CMK (cell line): ENCODE data around the gene ATP10A.

Experiments
- DNase-seq: peaks from one replicate; pipeline ENCODE4 v3.0.0-alpha.2; 2010; ENCODE audit warnings: low read depth

ATP10A gene

DNA sequence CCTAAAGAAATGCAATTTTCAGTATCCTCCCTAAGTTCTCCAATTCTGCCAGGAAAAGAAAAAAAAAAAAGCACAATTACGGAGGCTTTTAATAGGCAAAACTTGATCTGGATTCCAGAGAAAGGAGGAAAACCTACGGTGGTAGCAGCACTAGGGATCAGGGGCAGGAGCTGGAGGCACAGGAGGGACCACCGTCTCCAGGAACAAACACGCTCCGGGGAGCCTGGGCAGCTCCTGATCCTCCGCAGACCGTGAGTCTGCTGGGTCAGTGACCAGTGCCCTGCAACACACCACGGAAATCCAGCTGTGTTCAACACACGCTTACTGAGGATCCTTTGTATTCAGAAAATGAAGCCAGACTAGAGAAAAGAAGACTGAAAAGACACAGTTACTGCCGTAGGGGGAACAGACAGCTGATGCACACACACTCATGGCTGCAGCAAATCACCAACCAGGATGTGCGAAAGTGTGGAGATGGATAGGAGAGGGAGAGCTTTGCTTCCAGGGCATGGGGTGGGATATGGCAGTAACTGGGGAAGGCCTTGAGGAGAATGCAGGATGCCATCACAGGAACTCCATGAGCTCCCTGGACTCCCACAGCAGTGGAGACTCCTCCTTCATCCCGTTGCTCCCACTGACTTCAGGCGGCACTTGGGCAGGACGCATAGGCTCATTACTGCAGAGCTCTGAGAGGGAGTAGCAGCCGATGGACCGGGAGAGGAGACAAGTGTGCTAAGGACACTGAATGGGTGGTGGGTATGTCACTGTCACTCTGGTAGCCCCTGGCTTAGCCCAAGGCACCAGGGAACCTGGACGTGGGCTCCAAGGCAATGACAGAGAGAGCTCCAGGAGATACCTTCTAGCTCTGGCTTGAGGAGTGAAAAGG, 167.0 kb downstream of the ATP10A start:
- DNase-seq: no peak

DNA sequence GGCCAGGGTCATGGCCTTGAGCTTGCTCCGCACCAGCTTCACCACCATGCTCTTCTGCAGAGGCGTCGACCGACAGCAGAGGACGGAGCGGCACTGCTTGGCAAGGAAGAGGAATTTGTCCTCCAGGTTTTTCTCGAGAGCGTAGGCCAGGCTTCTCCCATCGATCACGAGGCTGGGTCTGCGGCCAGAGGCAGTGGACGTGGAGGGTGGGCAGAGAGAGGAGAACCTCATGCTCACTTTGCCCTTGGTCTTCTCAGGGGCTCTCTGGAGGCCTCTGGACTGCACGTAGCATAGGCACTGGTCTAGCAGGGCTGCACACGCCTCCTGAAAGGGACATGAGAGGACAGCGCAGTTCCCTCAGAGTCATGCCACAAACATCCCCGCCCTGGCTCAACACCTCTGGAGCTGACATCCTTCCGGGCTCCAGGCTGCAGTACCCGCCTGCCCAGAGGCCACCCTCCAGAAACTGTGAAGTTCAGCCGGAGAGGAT, 168.3 kb downstream of the ATP10A start:
- DNase-seq: no peak

DNA sequence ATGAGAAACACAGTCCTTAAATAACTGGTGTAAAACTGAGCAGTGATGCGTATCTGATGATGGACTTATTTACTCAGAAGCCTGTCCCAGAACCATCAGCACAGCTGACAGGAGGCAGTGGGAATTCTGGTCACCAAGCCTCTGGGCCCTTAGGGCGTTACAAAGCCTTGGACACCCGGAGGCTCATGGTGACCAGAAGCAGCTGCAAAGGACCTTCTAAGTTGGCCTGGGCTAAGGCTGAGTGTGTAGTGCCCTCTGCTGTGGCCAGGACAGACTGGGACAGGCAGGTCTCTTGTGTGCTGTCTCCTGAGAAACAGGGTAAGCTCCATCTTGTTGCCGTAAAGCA, 168.9 kb downstream of the ATP10A start:
- no peak for DNase-seq

DNA sequence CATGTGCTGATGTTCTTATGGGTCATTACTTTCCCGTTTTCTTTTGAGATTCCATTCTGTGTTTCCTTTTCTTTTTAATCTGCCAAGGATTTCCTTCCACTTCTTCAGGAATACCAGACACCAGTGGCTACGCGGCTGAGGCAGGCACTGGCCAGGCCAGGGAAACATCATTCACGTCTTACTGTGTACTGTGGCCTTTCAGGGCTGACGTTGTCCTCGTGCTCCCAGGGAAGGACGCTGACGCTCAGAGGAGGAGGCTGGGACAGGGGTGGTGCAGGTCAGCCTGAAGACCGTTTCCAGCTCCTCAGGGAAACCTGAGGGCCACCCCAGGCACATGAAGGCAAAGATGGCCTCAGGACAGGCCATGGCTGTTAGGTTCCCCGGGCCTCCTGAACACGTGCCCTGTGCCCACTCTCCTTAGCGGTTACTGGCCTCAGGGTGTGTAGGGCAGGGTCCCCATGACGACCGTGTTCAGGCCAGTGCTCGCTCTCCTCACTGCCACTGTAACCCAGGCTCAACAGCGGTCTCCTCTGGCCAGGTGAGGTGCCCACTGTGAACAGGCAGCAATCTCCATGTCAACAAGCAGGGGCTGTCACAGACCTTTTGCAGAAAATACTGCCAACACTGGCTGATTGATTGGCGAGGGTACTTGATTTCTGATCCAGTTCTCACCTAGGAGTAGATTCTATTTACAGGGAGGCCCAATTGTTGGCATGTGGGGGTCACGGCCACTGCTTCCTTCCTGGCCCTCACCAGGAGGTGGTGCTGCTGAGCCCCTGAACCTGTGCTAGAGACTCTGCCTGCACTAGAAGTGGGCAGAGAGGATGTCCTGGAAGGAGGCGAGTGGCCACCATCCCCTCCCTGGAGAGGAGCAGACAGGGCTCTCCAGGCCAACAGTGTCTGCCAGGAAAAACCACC, 169.5 kb downstream of the ATP10A start:
- DNase-seq: no peak

DNA sequence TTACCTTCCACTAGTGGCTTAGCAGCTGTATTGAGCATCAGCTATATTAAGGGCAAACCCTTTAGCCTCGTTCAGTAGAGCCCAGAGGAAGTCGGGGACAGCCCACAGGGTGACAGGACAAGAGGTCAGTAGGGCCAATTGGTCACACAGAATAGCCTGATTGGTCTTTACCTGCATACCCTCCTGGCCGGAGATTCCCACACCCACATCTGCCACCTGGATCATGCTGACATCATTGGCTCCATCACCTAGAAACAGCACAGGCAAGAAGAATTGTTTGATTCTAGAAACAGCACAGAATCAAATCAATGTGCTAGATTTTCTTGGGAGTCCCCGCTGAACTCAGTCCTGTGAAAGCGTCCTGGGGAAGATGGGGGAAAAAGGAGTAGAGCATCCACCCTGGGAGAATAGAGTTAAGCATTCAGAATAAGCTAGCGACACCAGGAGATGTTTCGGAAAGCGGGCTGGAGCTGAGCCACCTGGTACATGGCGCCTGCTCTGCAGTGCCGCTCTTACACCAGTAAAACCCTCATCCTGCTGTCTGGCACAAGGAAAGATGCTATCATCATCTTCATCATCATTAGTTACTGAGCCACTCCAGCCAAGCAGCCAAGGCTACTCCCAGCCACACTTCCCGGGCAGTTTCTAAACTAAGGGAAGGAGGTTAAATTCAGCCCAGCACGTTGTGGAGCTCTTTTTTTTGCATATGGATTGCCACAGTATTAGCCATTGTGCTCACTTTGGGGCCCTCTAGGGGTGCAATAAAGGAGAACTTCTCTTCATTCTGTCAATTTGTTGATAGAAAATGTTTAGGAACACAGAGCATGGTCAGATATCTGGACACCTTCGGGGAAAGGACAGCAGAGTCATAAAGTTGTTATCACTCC, 171.3 kb downstream of the ATP10A start:
- no peak for DNase-seq

DNA sequence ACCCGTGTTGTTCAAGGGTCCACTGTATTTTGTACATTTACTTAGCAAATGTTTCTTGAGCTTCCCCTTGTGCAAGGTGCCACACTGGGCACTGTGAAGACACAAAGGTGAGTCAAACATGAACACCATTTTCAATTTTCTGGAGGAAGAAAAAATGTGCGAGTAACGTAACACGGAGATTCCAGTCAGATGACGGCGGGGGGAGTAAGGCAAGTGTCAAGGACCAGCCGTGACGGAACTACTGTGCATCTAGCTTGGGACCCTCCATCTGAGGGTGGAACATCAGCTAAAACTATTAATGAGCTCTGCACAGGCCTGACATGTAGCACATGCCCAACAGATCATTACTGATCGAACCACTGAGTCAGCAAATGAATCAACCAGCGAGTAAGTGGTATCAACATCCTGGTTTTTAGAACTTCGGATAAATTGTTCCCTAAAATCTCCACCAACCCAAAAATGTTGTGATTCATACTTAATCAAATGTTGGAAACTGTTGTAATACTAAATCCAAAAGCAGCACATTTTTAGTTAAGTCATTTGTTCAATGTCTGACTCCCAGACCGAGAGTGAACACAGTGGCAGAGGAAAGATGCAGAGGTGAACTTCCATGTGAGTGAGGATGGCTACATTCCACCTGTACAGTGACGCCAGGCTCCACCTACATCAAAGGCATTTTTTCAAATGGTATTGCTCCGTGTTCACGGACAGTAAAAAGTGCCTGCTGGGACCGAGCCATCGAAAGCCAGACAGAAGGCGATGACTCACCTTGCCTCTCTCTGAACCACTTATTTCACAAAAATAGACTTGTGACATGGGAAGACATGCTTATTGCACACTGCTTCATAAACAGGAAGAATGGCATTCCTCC, 172.2 kb downstream of the ATP10A start:
- no peak for DNase-seq

DNA sequence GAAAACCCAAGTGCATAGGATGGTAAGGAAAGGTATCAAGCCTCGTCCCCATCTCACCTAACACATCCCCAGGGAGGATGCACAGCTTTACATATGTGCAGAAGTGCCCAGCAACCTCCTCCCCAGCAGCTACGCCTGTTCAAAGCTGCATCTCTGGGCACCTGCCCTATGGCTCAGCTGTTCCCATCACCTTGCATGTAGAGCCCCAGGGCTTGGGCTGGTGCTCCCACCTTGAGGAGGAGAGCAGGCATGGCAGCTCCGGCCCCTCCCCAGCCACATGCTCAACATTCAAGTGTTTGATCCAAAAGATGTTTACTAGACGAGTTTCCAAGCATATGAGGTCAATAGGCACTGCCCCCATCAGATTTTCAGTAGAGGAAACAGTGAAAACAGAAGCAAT, 173.5 kb downstream of the ATP10A start:
- DNase-seq: no peak

DNA sequence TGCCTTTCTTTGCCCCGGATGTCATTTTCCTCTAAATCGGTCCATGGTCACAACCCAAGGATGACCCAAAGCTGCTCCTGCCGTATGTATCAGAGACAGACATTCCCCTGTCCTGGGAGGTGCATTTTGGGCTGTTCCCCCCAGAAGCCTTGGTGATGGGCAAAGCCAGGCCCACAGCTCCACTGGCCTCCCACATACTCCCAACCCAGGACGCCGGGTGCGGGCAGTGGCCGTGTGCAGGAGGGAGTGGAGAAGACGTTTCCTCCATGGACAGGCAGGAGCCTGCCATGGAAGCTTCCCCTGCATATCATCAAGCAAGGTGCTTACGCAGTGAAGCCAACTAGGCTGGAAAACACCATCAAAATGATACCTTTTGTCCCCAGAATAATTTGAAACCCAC, 175.0 kb downstream of the ATP10A start:
- no peak for DNase-seq

DNA sequence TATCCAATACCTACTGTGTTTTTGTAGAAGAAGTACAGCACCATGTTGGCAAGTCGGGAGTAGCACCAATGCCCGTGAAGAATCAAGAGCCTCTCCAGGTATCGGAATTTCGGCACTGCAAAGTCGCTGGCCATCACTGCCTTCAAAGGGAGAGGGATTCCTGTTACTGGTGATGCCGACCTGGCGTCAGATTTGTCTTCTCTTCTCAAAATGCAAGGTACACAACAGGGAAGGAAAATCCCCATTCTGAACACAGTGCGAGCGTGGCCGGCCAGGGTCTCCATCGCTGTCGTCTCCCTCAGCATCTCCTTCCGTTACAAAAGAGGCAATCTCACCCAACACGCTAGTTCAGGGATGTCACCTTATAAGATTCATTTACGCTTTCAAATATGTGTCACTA, 175.4 kb downstream of the ATP10A start:
- no peak for DNase-seq

DNA sequence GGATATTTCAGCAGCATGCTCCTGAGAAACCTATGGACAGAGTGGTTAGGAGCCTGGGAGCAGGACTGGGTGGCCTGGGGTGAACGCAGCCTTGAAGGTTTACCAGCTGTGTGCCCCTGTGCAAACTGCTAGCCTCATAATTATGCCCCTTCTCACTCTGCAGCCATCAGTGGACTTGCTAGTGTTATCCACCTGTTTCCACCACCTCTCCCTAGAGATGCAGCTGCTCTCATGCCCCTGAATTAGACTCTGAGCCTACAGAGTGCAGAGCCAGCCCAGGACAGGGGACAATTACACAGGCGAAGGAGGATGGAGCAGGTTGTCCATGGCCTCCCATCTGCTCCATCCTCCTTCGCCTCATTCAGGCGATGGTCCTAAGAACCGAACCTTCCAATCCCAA, 175.9 kb downstream of the ATP10A start:
- DNase-seq: no peak

DNA sequence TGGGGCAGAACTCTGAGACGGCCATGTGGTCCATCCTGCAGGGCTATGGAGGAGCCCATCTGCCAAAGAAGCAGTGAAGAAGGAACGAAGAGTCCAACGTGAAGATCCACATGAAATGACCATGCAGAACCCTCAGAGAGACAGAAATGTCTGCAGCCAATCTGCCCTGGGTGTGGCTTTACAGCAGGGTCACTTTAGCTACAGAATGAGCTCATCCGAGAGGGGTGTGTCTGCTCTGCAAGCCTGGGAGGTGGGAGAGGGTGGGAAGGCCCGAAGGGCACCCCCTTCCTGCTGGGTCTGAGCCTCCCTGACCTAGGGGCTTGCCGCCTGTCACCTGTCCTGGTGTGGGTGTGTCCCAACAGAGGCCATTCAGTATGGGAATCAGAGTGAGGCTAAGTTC, 176.3 kb downstream of the ATP10A start:
- no peak for DNase-seq

DNA sequence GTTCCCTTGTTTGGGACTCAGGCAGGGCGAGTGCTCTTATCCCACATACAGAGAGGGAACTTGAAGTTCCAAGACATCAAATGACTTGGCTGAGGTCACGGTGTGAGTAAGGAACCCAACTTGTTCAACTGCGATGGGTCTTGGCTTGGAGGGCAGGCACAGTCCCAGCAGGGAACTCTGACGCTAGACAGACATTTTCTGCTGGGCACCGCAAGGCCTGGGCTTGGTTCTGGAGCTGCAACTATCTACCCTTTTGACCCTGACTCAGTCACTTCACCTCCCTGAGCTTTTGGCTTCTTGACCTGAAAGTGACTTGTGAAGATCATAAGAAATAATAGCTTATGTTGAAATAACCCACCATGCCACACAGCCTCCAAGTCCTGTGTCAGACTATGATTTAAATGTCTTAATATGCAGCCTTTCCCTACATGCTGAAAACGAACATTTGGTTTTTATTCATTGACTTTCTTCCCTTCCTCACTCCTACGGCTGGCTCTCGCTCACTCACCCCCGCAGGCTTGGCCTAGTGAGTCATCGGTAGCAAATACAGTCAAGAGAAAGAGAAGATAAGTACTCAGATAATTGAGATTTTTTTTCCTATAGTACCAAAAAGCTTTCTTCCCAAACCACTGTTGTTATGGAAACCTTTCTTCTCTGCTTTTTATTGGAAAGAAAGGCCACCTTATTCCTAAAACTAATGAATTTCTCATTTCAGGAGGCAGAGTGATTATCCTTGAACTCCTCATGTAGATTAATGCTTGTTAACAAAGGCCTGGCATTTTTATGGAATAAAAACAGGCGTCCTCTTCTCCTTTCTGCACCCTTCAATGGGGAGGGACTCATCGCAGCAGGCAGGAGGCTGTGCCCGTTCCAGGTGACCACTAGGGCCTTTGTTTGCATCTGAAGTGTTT, 178.4 kb downstream of the ATP10A start:
- no peak for DNase-seq

DNA sequence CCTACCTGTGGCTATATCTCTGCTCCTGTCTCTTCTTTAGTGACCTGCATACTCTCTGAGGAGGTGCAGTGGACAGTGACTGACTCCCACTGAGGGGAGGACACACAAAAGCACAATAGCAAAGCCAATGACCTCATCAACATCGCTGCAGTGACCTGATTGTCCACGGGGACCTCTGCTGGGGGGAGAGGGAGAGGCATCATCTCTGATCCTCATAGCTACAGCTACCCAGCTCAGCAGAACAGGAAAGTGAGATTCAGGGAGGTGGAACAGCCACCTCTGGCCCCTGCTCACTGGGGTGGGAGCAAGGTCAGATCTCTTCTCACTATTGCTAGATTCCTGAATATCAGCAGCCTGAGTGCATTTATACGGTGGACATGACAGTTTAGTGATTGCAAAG, 179.2 kb downstream of the ATP10A start:
- DNase-seq: no peak

DNA sequence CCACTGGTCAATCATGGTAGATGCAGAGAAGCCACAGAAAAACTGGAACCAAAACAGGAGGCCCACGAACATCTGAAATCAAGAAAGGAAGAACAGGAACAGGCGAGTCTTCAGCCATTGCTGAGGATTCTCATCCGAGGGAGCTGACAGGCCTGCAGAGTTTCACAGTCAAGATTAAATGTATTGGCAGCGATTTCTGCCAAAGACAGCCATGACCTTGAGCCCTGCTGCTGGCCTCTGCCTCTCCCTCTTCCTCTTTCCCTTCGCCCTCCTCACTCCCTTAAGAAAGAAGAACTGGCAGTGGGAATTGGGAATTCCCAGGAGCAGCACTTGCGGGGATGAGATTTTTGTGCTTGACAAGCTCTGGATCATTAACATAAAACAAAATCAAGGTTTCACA, 179.7 kb downstream of the ATP10A start:
- DNase-seq: no peak

DNA sequence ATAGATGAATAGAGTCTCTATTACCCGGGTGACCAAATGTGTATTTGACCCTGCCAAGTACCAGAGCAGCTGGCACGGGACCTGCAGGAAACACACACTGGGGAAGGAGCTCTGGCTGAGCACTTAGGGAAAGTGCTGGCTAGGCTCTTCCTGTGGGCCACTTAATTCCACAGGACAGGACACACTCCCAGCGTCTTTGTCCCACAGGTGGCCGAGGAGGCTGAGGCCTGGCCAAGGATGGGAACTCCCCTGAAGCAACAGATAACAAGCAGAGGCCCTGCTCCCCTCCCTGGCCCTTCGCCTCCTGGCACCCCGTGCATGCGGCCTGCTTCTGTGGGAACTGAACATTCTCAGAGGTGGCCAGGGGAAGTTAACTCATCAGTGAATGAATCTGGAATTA, 180.8 kb downstream of the ATP10A start:
- DNase-seq: no peak

DNA sequence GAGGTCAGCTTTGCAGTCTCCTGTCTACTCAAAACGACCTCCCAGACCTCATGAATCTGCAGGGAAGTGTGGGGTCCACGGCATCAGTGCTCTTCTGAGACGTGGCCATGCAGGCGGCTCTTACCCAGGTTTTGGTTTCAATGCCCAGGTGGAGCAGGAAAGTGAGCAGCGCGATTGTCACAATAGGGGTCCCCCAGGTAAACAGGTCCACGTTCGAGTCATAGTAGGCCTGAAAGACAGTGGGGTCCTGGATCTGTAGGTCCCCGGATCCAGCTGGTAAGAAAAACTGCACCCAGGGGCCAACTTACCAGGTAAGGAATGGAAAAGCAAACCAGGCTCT, 182.5 kb downstream of the ATP10A start:
- DNase-seq: no peak

DNA sequence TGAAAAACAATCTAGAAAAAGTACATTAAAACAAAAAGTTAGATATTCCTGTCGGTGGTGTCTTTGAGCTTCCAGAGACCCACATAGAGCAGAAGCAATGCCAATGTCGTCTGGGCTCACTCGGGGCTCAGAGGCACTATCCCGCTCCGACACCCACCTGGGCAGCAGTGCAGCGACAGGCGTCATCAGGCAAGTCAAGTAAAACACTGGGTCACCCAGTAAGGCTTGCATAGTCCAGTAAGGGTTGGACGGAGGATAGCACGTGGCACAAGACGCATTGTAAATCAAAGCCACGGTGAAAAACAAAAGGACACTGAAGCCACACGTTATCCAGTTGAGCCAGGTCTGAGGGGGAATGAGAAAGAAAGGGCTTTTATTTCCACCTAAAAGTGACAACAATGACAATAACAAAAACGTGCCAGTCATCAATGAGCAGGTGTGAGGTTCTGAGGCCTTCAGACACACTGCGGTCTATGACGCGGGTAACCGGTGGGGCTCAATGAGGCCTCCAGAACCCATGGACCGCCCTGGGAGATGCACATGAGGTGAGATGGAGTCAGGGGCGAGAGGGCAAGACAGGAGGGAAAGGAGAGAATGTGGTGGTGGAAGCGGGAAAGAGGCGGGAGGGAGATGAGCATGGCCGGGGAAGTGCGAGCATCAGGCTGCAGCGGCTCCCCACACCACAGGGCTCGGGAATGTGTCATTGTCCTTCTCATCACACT, 183.0 kb downstream of the ATP10A start:
- DNase-seq: no peak

DNA sequence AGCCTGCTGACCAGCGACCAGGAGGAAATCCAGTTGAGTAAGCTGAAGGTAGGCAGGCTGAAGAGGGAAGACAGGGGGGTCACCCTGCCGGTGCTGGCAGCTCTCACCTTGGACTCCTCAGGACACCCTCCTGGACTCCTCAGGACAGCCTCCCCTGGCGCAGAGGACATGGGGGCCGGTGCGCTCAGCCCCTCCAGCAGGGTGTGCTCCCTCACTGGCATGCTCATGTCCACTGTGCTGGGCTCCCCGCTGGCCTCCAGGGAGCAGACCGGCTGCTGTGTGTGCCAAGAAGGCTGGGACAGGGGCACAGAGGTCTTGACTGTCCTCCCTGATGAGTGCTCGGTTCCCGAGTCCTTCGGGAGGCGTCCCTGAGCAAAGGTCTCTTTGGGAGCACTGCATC, 183.6 kb downstream of the ATP10A start:
- DNase-seq: no peak

DNA sequence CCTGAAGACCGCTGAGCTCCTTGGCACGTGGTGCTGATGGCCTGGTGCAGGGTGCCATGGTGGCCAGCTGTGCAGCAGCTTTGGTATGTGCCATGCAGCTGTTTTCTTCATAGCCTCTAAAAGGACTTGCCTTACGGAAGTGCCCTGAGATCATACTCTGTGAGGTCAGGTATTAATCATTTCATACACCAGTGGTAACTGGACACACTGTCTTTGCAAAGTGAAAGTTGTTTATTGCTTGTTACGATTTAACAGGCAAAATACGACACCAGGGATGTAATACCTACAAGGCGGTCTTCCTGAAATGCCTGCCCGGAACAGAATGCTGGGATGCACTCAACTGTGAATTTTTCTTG, 184.6 kb downstream of the ATP10A start:
- DNase-seq: no peak
